Immature natural killer cell (primary cell): Measurements from ENCODE around the gene ACO1. TPM values are rescaled to one million over a fixed set of nuclear protein-coding genes. Genes with fewer than 3 reads are reported as not detected.
A peak's percentile ranks its signal among the peaks of the same experiment; 100 is the strongest.

Experiments
- DNase-seq, 3 donors: peaks; one replicate each; pipeline ENCODE4 v3.0.0; 2022; ENCODE audit warnings: mixed read lengths in 1 of 3
- H3K27ac Mint-ChIP-seq, 6 donors: one replicate each; pipeline ENCODE4 v1.8.0; 2020; ENCODE audit warnings: mixed read lengths in 6 of 6, mild to moderate bottlenecking in 5 of 6, inconsistent platforms in 4 of 6, moderate library complexity in 3 of 6
- H3K27me3 Mint-ChIP-seq, 3 donors: one replicate each; pipeline ENCODE4 v1.8.0; 2020 to 2021; ENCODE audit warnings: low read depth in 3 of 3, mild to moderate bottlenecking in 3 of 3, mixed read lengths in 3 of 3, moderate library complexity in 3 of 3, inconsistent platforms in 1 of 3
- H3K36me3 Mint-ChIP-seq, 3 donors: one replicate each; pipeline ENCODE4 v1.8.0; 2020; ENCODE audit warnings: mixed read lengths in 3 of 3, inconsistent platforms in 2 of 3, mild to moderate bottlenecking in 2 of 3
- H3K4me1 Mint-ChIP-seq, 2 donors: one replicate each; pipeline ENCODE4 v1.8.0; 2020; ENCODE audit warnings: inconsistent platforms in 2 of 2, mild to moderate bottlenecking in 2 of 2, mixed read lengths in 2 of 2, moderate library complexity in 1 of 2
- H3K4me3 Mint-ChIP-seq, 5 donors: one replicate each; pipeline ENCODE4 v1.8.0; 2020; ENCODE audit warnings: mild to moderate bottlenecking in 5 of 5, mixed read lengths in 5 of 5, inconsistent platforms in 3 of 5, moderate library complexity in 3 of 5
- H3K9me3 Mint-ChIP-seq, 6 donors: one replicate each; pipeline ENCODE4 v1.8.0; 2020; ENCODE audit warnings: mild to moderate bottlenecking in 6 of 6, mixed read lengths in 6 of 6, inconsistent platforms in 4 of 6, moderate library complexity in 3 of 6
- polyA plus RNA-seq, 3 donors: library from polyadenylated mRNA; unstranded; fragments of 300-500 nt; fragmentation: Illumina TruSeq; gene quantifications; one replicate each; pipeline ENCODE4 v1.2.3, GENCODE V29; 2021

The ACO1 gene
- polyA plus RNA-seq, 3 donors from 2014 or later = 6.2 to 16.3 (median 11.8) TPM

GRCh38 chr9:32449969-32450368, 65.5 kb downstream of the ACO1 start:
- DNase-seq = no peak
- Mint-ChIP-seq H3K36me3 (peaks cover 34 to 53% (median 41%) of the 10 kb centered on the region in 3 donors), H3K9me3 (no peaks in the 10 kb centered on the region), H3K27me3 (peaks cover 0 to 2% (median 0%) of the 10 kb centered on the region in 3 donors), H3K27ac (no peak overlapping the region), H3K4me1 (no peaks in the 10 kb centered on the region), H3K4me3 (no peak overlapping the region)

- peaks cover 21 to 37% (median 23%) of the 10 kb centered on the region in 3 donors for H3K36me3 Mint-ChIP-seq
- H3K4me3 Mint-ChIP-seq = no peak overlapping the region
- no peaks in the 10 kb centered on the region for H3K9me3 Mint-ChIP-seq
- DNase-seq = no peak
- H3K27me3 Mint-ChIP-seq = no peaks in the 10 kb centered on the region
- H3K27ac Mint-ChIP-seq = peak overlapping the region in 2 of 6 donors; percentile 34 to 48
- H3K4me1 Mint-ChIP-seq = no peaks in the 10 kb centered on the region
Observed at GRCh38 chr9:32454280-32454679, 69.8 kb downstream of the ACO1 start.

GRCh38 chr9:32455738-32456137, 71.3 kb downstream of the ACO1 start:
- Mint-ChIP-seq H3K36me3 (peaks cover 15 to 36% (median 27%) of the 10 kb centered on the region in 3 donors), H3K27ac (no peak overlapping the region), H3K4me1 (peaks cover 0 to 8% of the 10 kb centered on the region in 2 donors), H3K9me3 (no peaks in the 10 kb centered on the region), H3K4me3 (no peak overlapping the region), H3K27me3 (peaks cover 0 to 3% (median 0%) of the 10 kb centered on the region in 3 donors)
- DNase-seq = no peak

- Mint-ChIP-seq H3K9me3 (no peaks in the 10 kb centered on the region), H3K4me1 (peaks cover 0 to 9% of the 10 kb centered on the region in 2 donors), H3K27me3 (peaks cover 0 to 3% (median 0%) of the 10 kb centered on the region in 3 donors), H3K36me3 (peaks cover 10 to 34% (median 23%) of the 10 kb centered on the region in 3 donors), H3K4me3 (no peak overlapping the region), H3K27ac (peak overlapping the region in 2 of 6 donors; percentile 11 to 16)
- no peak for DNase-seq
Observed at GRCh38 chr9:32456564-32456963, 72.1 kb downstream of the ACO1 start.

- no peak for DNase-seq
- Mint-ChIP-seq H3K27me3 (peaks cover 0 to 4% (median 0%) of the 10 kb centered on the region in 3 donors), H3K4me3 (no peak overlapping the region), H3K9me3 (no peaks in the 10 kb centered on the region), H3K27ac (peak overlapping the region in 2 of 6 donors; percentile 12 to 60), H3K36me3 (peaks cover 16 to 36% (median 35%) of the 10 kb centered on the region in 3 donors), H3K4me1 (peaks cover 0 to 9% of the 10 kb centered on the region in 2 donors)
Observed at GRCh38 chr9:32463500-32464293, 79.3 kb downstream of the ACO1 start.

- H3K9me3 Mint-ChIP-seq = no peaks in the 10 kb centered on the region
- peaks cover 0 to 1% (median 0%) of the 10 kb centered on the region in 3 donors for H3K27me3 Mint-ChIP-seq
- DNase-seq = no peak
- H3K36me3 Mint-ChIP-seq = peaks cover 22 to 53% (median 39%) of the 10 kb centered on the region in 3 donors
- peak overlapping the region in 2 of 6 donors; percentile 22 to 68 for H3K27ac Mint-ChIP-seq
- no peaks in the 10 kb centered on the region for H3K4me1 Mint-ChIP-seq
- H3K4me3 Mint-ChIP-seq = no peak overlapping the region
Observed at GRCh38 chr9:32468740-32469139, 84.3 kb downstream of the ACO1 start.

- H3K4me3 Mint-ChIP-seq = no peak overlapping the region
- H3K36me3 Mint-ChIP-seq = peaks cover 22 to 56% (median 34%) of the 10 kb centered on the region in 3 donors
- peaks cover 0 to 2% (median 0%) of the 10 kb centered on the region in 3 donors for H3K27me3 Mint-ChIP-seq
- no peak overlapping the region for H3K27ac Mint-ChIP-seq
- no peak for DNase-seq
- H3K9me3 Mint-ChIP-seq = no peaks in the 10 kb centered on the region
- no peaks in the 10 kb centered on the region for H3K4me1 Mint-ChIP-seq
Observed at GRCh38 chr9:32472344-32472743, 87.9 kb downstream of the ACO1 start.

- Mint-ChIP-seq H3K27ac (peak overlapping the region in 1 of 6 donors; percentile 34), H3K9me3 (no peaks in the 10 kb centered on the region)
- no peak for DNase-seq
Observed at GRCh38 chr9:32483343-32483742, 98.9 kb downstream of the ACO1 start.

GRCh38 chr9:32486839-32487562, 102.6 kb downstream of the ACO1 start:
- H3K36me3 Mint-ChIP-seq = peaks cover 35 to 63% (median 52%) of the 10 kb centered on the region in 3 donors

More at GRCh38 chr9:32483343-32483742, 98.9 kb downstream of the ACO1 start:
- Mint-ChIP-seq H3K4me3 (no peak overlapping the region), H3K27me3 (no peaks in the 10 kb centered on the region), H3K36me3 (peaks cover 41 to 65% (median 49%) of the 10 kb centered on the region in 3 donors), H3K4me1 (no peaks in the 10 kb centered on the region)

GRCh38 chr9:32487981-32488380, 103.5 kb downstream of the ACO1 start:
- Mint-ChIP-seq H3K27me3 (no peaks in the 10 kb centered on the region), H3K36me3 (peaks cover 35 to 63% (median 46%) of the 10 kb centered on the region in 3 donors), H3K9me3 (no peaks in the 10 kb centered on the region), H3K4me3 (no peak overlapping the region), H3K4me1 (no peaks in the 10 kb centered on the region), H3K27ac (no peak overlapping the region)
- DNase-seq = no peak

More at GRCh38 chr9:32486839-32487562, 102.6 kb downstream of the ACO1 start:
- DNase-seq = no peak
- Mint-ChIP-seq H3K9me3 (no peaks in the 10 kb centered on the region), H3K27me3 (no peaks in the 10 kb centered on the region), H3K4me1 (no peaks in the 10 kb centered on the region), H3K27ac (no peak overlapping the region), H3K4me3 (no peak overlapping the region)

- H3K36me3 Mint-ChIP-seq = peaks cover 20 to 43% (median 34%) of the 10 kb centered on the region in 3 donors
- H3K9me3 Mint-ChIP-seq = no peaks in the 10 kb centered on the region
- H3K4me3 Mint-ChIP-seq = no peak overlapping the region
- H3K4me1 Mint-ChIP-seq = no peaks in the 10 kb centered on the region
- H3K27ac Mint-ChIP-seq = peak overlapping the region in 3 of 6 donors; percentile 8 to 45 (median 20)
- no peak for DNase-seq
- H3K27me3 Mint-ChIP-seq = no peaks in the 10 kb centered on the region
Observed at GRCh38 chr9:32490601-32491000, 106.2 kb downstream of the ACO1 start.

GRCh38 chr9:32497921-32498320, 113.5 kb downstream of the ACO1 start:
- DNase-seq = no peak
- H3K9me3 Mint-ChIP-seq = no peaks in the 10 kb centered on the region
- H3K27ac Mint-ChIP-seq = peak overlapping the region in 2 of 6 donors; percentile 49 to 58
- no peaks in the 10 kb centered on the region for H3K27me3 Mint-ChIP-seq
- H3K36me3 Mint-ChIP-seq = peaks cover 13 to 33% (median 27%) of the 10 kb centered on the region in 3 donors
- no peak overlapping the region for H3K4me3 Mint-ChIP-seq
- H3K4me1 Mint-ChIP-seq = peaks cover 13 to 31% of the 10 kb centered on the region in 2 donors

- Mint-ChIP-seq H3K36me3 (peaks cover 12 to 33% (median 17%) of the 10 kb centered on the region in 3 donors), H3K9me3 (no peaks in the 10 kb centered on the region), H3K4me1 (peaks cover 20 to 46% of the 10 kb centered on the region in 2 donors), H3K27ac (no peak overlapping the region), H3K27me3 (no peaks in the 10 kb centered on the region), H3K4me3 (no peak overlapping the region)
- no peak for DNase-seq
Observed at GRCh38 chr9:32500768-32501167, 116.3 kb downstream of the ACO1 start.

GRCh38 chr9:32501868-32502267, 117.4 kb downstream of the ACO1 start:
- no peak for DNase-seq
- H3K27me3 Mint-ChIP-seq = no peaks in the 10 kb centered on the region
- peaks cover 4 to 22% (median 12%) of the 10 kb centered on the region in 3 donors for H3K36me3 Mint-ChIP-seq
- no peaks in the 10 kb centered on the region for H3K9me3 Mint-ChIP-seq
- no peak overlapping the region for H3K4me3 Mint-ChIP-seq
- peak overlapping the region in 2 of 6 donors; percentile 14 to 18 for H3K27ac Mint-ChIP-seq
- peaks cover 22 to 47% of the 10 kb centered on the region in 2 donors for H3K4me1 Mint-ChIP-seq
